ENCODE data around the gene HACE1.

Gene HACE1

GRCh38 chr6:104859225-104860146, at the start of gene HACE1 (continued):
- TF ChIP-seq GLIS1 (tag by site-specific recombination; IDR thresholded peaks at IDR 0.05) (peak; percentile 32; the same call in 1 of the 2 replicates), REPIN1 (tag by site-specific recombination; IDR thresholded peaks at IDR 0.05; ENCODE audit: low read depth) (no peak), PRDM10 (tag by site-specific recombination; IDR thresholded peaks at IDR 0.05) (peak; percentile 77), ZBTB44 (tag by site-specific recombination; IDR thresholded peaks at IDR 0.05) (0 out of 2 replicates have a peak, but pooled peaks have one; percentile 12), ZNF654 (tag by site-specific recombination; IDR thresholded peaks at IDR 0.05; ENCODE audit: low read depth) (no peak), ZBTB8A (tag by site-specific recombination; IDR thresholded peaks at IDR 0.05) (peak; percentile 100), ZNF560 (tag by site-specific recombination; IDR thresholded peaks at IDR 0.05; ENCODE audit: borderline replicate concordance) (no peak), ZNF366 (tag by site-specific recombination; conservative IDR thresholded peaks at IDR 0.05) (peak; percentile 70), ZNF555 (tag by site-specific recombination; conservative IDR thresholded peaks at IDR 0.05) (no peak), ZNF701 (tag by site-specific recombination; IDR thresholded peaks at IDR 0.05) (no peak), ZNF529 (tag by site-specific recombination; IDR thresholded peaks at IDR 0.05; ENCODE audit: insufficient replicate concordance) (no peak), ZBTB1 (tag by site-specific recombination; IDR thresholded peaks at IDR 0.05) (peak; percentile 28; the same call in 1 of the 2 replicates), ZNF146 (tag by site-specific recombination; IDR thresholded peaks at IDR 0.05) (0 out of 2 replicates have a peak, but pooled peaks have one; percentile 4), ZNF404 (tag by site-specific recombination; IDR thresholded peaks at IDR 0.05) (no peak), ZNF626 (tag by site-specific recombination; IDR thresholded peaks at IDR 0.05) (no peak), ZNF645 (tag by site-specific recombination; IDR thresholded peaks at IDR 0.05) (no peak), ZNF280C (tag by site-specific recombination; IDR thresholded peaks at IDR 0.05) (no peak), TCF7L2 (IDR thresholded peaks at IDR 0.05; ENCODE audit: borderline replicate concordance, low read depth, low read length) (no peak; the same call in 1 of the 2 replicates), ZNF571 (tag by site-specific recombination; IDR thresholded peaks at IDR 0.05) (no peak), ZNF121 (tag by site-specific recombination; IDR thresholded peaks at IDR 0.05) (no peak)
- TF ChIP-seq, protein P1, sequence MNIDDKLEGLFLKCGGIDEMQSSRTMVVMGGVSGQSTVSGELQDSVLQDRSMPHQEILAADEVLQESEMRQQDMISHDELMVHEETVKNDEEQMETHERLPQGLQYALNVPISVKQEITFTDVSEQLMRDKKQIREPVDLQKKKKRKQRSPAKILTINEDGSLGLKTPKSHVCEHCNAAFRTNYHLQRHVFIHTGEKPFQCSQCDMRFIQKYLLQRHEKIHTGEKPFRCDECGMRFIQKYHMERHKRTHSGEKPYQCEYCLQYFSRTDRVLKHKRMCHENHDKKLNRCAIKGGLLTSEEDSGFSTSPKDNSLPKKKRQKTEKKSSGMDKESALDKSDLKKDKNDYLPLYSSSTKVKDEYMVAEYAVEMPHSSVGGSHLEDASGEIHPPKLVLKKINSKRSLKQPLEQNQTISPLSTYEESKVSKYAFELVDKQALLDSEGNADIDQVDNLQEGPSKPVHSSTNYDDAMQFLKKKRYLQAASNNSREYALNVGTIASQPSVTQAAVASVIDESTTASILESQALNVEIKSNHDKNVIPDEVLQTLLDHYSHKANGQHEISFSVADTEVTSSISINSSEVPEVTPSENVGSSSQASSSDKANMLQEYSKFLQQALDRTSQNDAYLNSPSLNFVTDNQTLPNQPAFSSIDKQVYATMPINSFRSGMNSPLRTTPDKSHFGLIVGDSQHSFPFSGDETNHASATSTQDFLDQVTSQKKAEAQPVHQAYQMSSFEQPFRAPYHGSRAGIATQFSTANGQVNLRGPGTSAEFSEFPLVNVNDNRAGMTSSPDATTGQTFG (tag by site-specific recombination; IDR thresholded peaks at IDR 0.05; ENCODE audit: borderline replicate concordance) = no peak
- TF ChIP-seq, protein P2, sequence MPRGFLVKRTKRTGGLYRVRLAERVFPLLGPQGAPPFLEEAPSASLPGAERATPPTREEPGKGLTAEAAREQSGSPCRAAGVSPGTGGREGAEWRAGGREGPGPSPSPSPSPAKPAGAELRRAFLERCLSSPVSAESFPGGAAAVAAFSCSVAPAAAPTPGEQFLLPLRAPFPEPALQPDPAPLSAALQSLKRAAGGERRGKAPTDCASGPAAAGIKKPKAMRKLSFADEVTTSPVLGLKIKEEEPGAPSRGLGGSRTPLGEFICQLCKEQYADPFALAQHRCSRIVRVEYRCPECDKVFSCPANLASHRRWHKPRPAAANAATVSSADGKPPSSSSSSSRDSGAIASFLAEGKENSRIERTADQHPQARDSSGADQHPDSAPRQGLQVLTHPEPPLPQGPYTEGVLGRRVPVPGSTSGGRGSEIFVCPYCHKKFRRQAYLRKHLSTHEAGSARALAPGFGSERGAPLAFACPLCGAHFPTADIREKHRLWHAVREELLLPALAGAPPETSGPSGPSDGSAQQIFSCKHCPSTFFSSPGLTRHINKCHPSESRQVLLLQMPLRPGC (tag by site-specific recombination; IDR thresholded peaks at IDR 0.05) = 0 out of 2 replicates have a peak, but pooled peaks have one; percentile 10
- TF ChIP-seq, protein P3, sequence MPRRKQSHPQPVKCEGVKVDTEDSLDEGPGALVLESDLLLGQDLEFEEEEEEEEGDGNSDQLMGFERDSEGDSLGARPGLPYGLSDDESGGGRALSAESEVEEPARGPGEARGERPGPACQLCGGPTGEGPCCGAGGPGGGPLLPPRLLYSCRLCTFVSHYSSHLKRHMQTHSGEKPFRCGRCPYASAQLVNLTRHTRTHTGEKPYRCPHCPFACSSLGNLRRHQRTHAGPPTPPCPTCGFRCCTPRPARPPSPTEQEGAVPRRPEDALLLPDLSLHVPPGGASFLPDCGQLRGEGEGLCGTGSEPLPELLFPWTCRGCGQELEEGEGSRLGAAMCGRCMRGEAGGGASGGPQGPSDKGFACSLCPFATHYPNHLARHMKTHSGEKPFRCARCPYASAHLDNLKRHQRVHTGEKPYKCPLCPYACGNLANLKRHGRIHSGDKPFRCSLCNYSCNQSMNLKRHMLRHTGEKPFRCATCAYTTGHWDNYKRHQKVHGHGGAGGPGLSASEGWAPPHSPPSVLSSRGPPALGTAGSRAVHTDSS (tag by site-specific recombination; IDR thresholded peaks at IDR 0.05) = no peak
